Placental pericyte (primary cell): ENCODE measurements around the gene CYBRD1. TPM values are rescaled to one million over a fixed set of nuclear protein-coding genes. Genes with fewer than 3 reads are reported as not detected.

Experiments used
- small RNA-seq: library from RNA; depleted of rRNA; stranded (forward); fragments of <200 nt; gene quantifications from one replicate; pipeline ENCODE3, GENCODE V24; 2012; ENCODE audit warnings: low replicate concordance
- total RNA-seq: library from RNA; depleted of rRNA; stranded (reverse); fragments of >200 nt; gene quantifications from 2 replicates; pipeline ENCODE4 v1.2.3, GENCODE V29; 2012

CYBRD1 gene
- 95.3 and 139 TPM in 2 replicates for total RNA-seq

GRCh38 chr2:171522052-171522787 is at the start of gene CYBRD1:
Gene CYBRD1 (plus strand): TSS chr2:171522474. CDS start chr2:171522546, 72 bp downstream.

Small RNA genes lying within 50 kb of the gene (small RNA-seq; reads per million reads assigned to genes)
- gene AC007969.2 (not detected), gene RPL21P38 (not detected)

Other genes starting within 250 kb of the CYBRD1 start
- 17.1 and 26.1 TPM in 2 replicates for gene METTL8, start 88.5 kb upstream of the CYBRD1 start, total RNA-seq
- 14.4 and 17.2 TPM in 2 replicates for gene DCAF17, start 88.2 kb upstream of the CYBRD1 start, total RNA-seq
- 93.0 and 124 TPM in 2 replicates for gene DYNC1I2, start 165.0 kb downstream of the CYBRD1 start, total RNA-seq